Ishikawa (cell line): ENCODE results near the gene PPM1L.

Experiments
- CEBPB ChIP-seq: IDR thresholded peaks from 2 replicates; pipeline ENCODE4 v1.6.1; 2012
- CREB1 ChIP-seq: IDR thresholded peaks from 2 replicates; pipeline ENCODE4 v1.6.1; 2012; ENCODE audit warnings: low read depth
- EGR1 ChIP-seq: IDR thresholded peaks from 2 replicates; pipeline ENCODE4 v1.6.1; 2012
- EP300 ChIP-seq: IDR thresholded peaks from 2 replicates; pipeline ENCODE4 v1.6.1; 2012; ENCODE audit warnings: borderline replicate concordance
- FOXM1 ChIP-seq: IDR thresholded peaks from 2 replicates; pipeline ENCODE4 v1.6.1; 2012; ENCODE audit warnings: low read depth, borderline replicate concordance
- MAX ChIP-seq: IDR thresholded peaks from 2 replicates; pipeline ENCODE4 v1.6.1; 2012
- NFIC ChIP-seq: IDR thresholded peaks from 2 replicates; pipeline ENCODE4 v1.6.1; 2012
- RAD21 ChIP-seq: IDR thresholded peaks from 2 replicates; pipeline ENCODE4 v1.6.1; 2012; ENCODE audit warnings: low read depth
- REST ChIP-seq: IDR thresholded peaks from 2 replicates; pipeline ENCODE4 v1.6.1; 2012; ENCODE audit warnings: low read depth, mild to moderate bottlenecking
- TAF1 ChIP-seq: IDR thresholded peaks from 2 replicates; pipeline ENCODE4 v1.6.1; 2012; ENCODE audit warnings: low read depth, mild to moderate bottlenecking
- TCF12 ChIP-seq: IDR thresholded peaks from 2 replicates; pipeline ENCODE4 v1.6.1; 2012; ENCODE audit warnings: low read depth
- TEAD4 ChIP-seq: IDR thresholded peaks from 2 replicates; pipeline ENCODE4 v1.6.1; 2012
- USF1 ChIP-seq: IDR thresholded peaks from 2 replicates; pipeline ENCODE4 v1.6.1; 2012
- YY1 ChIP-seq: IDR thresholded peaks from 2 replicates; pipeline ENCODE4 v1.6.1; 2012; ENCODE audit warnings: low read depth
- ZBTB7A ChIP-seq: IDR thresholded peaks from 2 replicates; pipeline ENCODE4 v1.6.1; 2012; ENCODE audit warnings: low read depth

The PPM1L gene

GRCh38 chr3:160879859-160880258, 123.8 kb downstream of the PPM1L start:
- no peak for TF ChIP-seq EP300
- no peak for TF ChIP-seq USF1
- no peak for TF ChIP-seq ZBTB7A
- TF ChIP-seq EGR1, result no peak
- no peak for TF ChIP-seq TEAD4
- TF ChIP-seq MAX, result no peak
- TF ChIP-seq CREB1, result no peak
- no peak for TF ChIP-seq YY1
- TF ChIP-seq RAD21, result no peak
- TF ChIP-seq REST, result no peak
- TF ChIP-seq NFIC, result no peak

GRCh38 chr3:160883373-160883772, 127.3 kb downstream of the PPM1L start:
- TF ChIP-seq RAD21 (no peak), REST (no peak), MAX (no peak)

GRCh38 chr3:160885791-160886286, 129.8 kb downstream of the PPM1L start:
- no peak for TF ChIP-seq REST
- TF ChIP-seq CREB1, result no peak
- no peak for TF ChIP-seq TCF12

- TF ChIP-seq REST (no peak), USF1 (no peak), MAX (no peak), FOXM1 (no peak), ZBTB7A (no peak), TEAD4 (no peak), TCF12 (no peak), CREB1 (no peak), NFIC (no peak), EP300 (no peak), YY1 (no peak), RAD21 (no peak), TAF1 (no peak), CEBPB (no peak), EGR1 (no peak)
Measured at GRCh38 chr3:160886421-160886820, 130.4 kb downstream of the PPM1L start.
